Measurements from ENCODE around the gene GH1.
"Not testable (repeated sequence)": the region's sequence is repeated elsewhere in the genome, so short reads cannot be mapped to it uniquely, and the experiment has no call there.

Gene GH1

GRCh38 chr17:63892316-63893037 lies 26.2 kb downstream of the GH1 start:
- not testable (repeated sequence) for H3K27ac ChIP-seq (ENCODE audit: low read depth, low read length, severe bottlenecking); H3K4me1 ChIP-seq (ENCODE audit: control insufficient read depth, insufficient read depth, low read length, poor library complexity, severe bottlenecking); H3K4me3 ChIP-seq (ENCODE audit: extremely low read depth, insufficient read depth, low read length, poor library complexity, severe bottlenecking); H3K9me3 ChIP-seq (ENCODE audit: control insufficient read depth, low read length); H3K36me3 ChIP-seq (ENCODE audit: control insufficient read depth, insufficient read depth, low read length)
- 90 to 92% methylated on average over 4 of the region's 11 CpGs for WGBS, 2 experiments (ENCODE audit: insufficient coverage in 2 of 2)

DNA sequence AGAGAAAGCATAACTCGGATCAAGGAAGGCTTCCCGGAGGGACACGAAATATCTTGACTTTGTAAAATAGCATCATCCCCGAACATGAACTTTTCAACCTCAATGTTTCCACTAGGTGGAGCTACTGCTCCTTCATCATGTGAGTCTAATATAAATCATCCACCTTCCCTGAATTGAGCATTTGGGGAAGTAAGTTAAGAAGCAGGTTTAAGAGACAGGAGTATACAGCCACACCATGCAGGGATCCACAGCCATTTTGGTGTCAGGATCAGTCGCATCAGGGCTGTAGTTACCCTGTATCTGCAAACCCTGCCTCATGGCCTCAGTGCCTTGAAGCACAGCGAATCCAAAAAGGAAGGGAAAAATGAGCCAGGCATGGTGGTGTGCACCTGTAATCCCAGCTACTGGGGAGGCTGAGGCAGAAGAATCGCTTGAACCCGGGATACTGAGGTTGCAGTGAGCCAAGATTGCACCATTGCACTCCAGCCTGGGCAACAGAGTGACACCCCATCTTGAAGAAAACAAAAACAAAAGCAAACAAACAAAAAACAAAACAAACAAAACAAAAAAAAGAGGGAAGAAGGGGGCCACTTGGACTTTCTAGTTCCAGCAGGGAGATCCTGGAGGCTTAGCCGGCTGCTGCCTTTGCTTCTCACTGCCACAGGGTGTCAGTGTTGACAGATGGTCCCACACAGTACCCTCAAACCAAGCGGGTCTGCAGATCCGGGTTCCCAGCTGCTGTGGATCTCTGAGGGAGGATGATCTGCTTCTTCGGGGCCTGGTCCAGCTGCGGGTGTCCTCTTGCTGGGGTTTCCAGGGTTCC lies 29.4 kb downstream of the GH1 start:
- not testable (repeated sequence) for H3K27ac ChIP-seq (ENCODE audit: low read depth, low read length, severe bottlenecking); H3K9me3 ChIP-seq (ENCODE audit: control insufficient read depth, low read length); H3K4me1 ChIP-seq (ENCODE audit: control insufficient read depth, insufficient read depth, low read length, poor library complexity, severe bottlenecking); H3K4me3 ChIP-seq (ENCODE audit: extremely low read depth, insufficient read depth, low read length, poor library complexity, severe bottlenecking); H3K36me3 ChIP-seq (ENCODE audit: control insufficient read depth, insufficient read depth, low read length)
- 49 to 66% methylated on average over 8 to 9 of the region's 13 CpGs for WGBS, 2 experiments (ENCODE audit: insufficient coverage in 2 of 2)

- H3K4me1 ChIP-seq (ENCODE audit: control insufficient read depth, insufficient read depth, low read length, poor library complexity, severe bottlenecking); H3K4me3 ChIP-seq (ENCODE audit: extremely low read depth, insufficient read depth, low read length, poor library complexity, severe bottlenecking); H3K9me3 ChIP-seq (ENCODE audit: control insufficient read depth, low read length); H3K27ac ChIP-seq (ENCODE audit: low read depth, low read length, severe bottlenecking); H3K36me3 ChIP-seq (ENCODE audit: control insufficient read depth, insufficient read depth, low read length): not testable (repeated sequence)
- WGBS, 2 experiments (ENCODE audit: insufficient coverage in 2 of 2): 89% methylated on average over 5 of the region's 11 CpGs
These were observed 33.5 kb downstream of the GH1 start for GRCh38 chr17:63885119-63885518.

- 74 to 97% methylated on average over 3 to 4 of the region's 9 CpGs for WGBS, 2 experiments (ENCODE audit: insufficient coverage in 2 of 2)
- not testable (repeated sequence) for H3K36me3 ChIP-seq (ENCODE audit: control insufficient read depth, insufficient read depth, low read length); H3K4me1 ChIP-seq (ENCODE audit: control insufficient read depth, insufficient read depth, low read length, poor library complexity, severe bottlenecking); H3K9me3 ChIP-seq (ENCODE audit: control insufficient read depth, low read length); H3K4me3 ChIP-seq (ENCODE audit: extremely low read depth, insufficient read depth, low read length, poor library complexity, severe bottlenecking); H3K27ac ChIP-seq (ENCODE audit: low read depth, low read length, severe bottlenecking)
These were observed 36.0 kb downstream of the GH1 start for GRCh38 chr17:63882626-63883126.

GRCh38 chr17:63881935-63882601 lies 36.6 kb downstream of the GH1 start, which contains the start of gene GH2:
GH2 (minus strand) TSS chr17:63881944; CDS start chr17:63881801, 143 bp downstream.
- no peaks in the 10 kb centered on the region for H3K36me3 ChIP-seq (ENCODE audit: control insufficient read depth, insufficient read depth, low read length)
- H3K27ac ChIP-seq (ENCODE audit: low read depth, low read length, severe bottlenecking): no peak within 1 kb of the TSS
- no peaks in the 10 kb centered on the region for H3K9me3 ChIP-seq (ENCODE audit: control insufficient read depth, low read length)
- no peaks in the 10 kb centered on the region for H3K4me1 ChIP-seq (ENCODE audit: control insufficient read depth, insufficient read depth, low read length, poor library complexity, severe bottlenecking)
- WGBS, 2 experiments (ENCODE audit: insufficient coverage in 2 of 2): 54 to 92% methylated on average over 3 to 5 of the region's 15 CpGs
- H3K4me3 ChIP-seq (ENCODE audit: extremely low read depth, insufficient read depth, low read length, poor library complexity, severe bottlenecking): no peak within 1 kb of the TSS

DNA sequence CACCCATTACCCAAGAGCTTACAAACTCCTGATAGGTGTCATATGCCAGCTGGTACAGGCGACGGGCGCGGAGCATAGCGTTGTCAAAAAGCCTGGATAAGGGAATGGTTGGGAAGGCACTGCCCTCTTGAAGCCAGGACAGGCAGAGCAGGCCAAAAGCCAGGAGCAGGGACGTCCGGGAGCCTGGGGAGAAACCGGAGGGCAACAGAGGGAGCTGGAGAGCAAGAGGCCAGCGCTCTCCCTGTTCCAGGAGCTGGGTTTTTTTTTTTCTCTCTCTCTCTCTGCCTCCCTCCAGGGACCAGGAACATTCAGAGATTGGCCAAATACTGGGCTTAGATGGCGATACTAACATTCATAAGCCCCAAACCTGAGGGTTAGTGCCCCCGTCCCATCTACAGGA lies 37.3 kb downstream of the GH1 start:
- not testable (repeated sequence) for H3K9me3 ChIP-seq (ENCODE audit: control insufficient read depth, low read length); H3K4me1 ChIP-seq (ENCODE audit: control insufficient read depth, insufficient read depth, low read length, poor library complexity, severe bottlenecking); H3K36me3 ChIP-seq (ENCODE audit: control insufficient read depth, insufficient read depth, low read length); H3K27ac ChIP-seq (ENCODE audit: low read depth, low read length, severe bottlenecking); H3K4me3 ChIP-seq (ENCODE audit: extremely low read depth, insufficient read depth, low read length, poor library complexity, severe bottlenecking)
- WGBS, 2 experiments (ENCODE audit: insufficient coverage in 2 of 2): 50 to 70% methylated on average over 8 to 10 of the region's 11 CpGs

GRCh38 chr17:63880706-63881105 lies 37.9 kb downstream of the GH1 start:
- no peaks in the 10 kb centered on the region for H3K4me1 ChIP-seq (ENCODE audit: control insufficient read depth, insufficient read depth, low read length, poor library complexity, severe bottlenecking)
- H3K27ac ChIP-seq (ENCODE audit: low read depth, low read length, severe bottlenecking): no peak overlapping the region
- H3K36me3 ChIP-seq (ENCODE audit: control insufficient read depth, insufficient read depth, low read length): no peaks in the 10 kb centered on the region
- H3K9me3 ChIP-seq (ENCODE audit: control insufficient read depth, low read length): no peaks in the 10 kb centered on the region
- no peak overlapping the region for H3K4me3 ChIP-seq (ENCODE audit: extremely low read depth, insufficient read depth, low read length, poor library complexity, severe bottlenecking)
- WGBS, 2 experiments (ENCODE audit: insufficient coverage in 2 of 2): 89 to 94% methylated on average over 10 of the region's 12 CpGs

- 90 to 92% methylated on average over 7 to 9 of the region's 9 CpGs for WGBS, 2 experiments (ENCODE audit: insufficient coverage in 2 of 2)
- H3K9me3 ChIP-seq (ENCODE audit: control insufficient read depth, low read length); H3K36me3 ChIP-seq (ENCODE audit: control insufficient read depth, insufficient read depth, low read length); H3K27ac ChIP-seq (ENCODE audit: low read depth, low read length, severe bottlenecking); H3K4me1 ChIP-seq (ENCODE audit: control insufficient read depth, insufficient read depth, low read length, poor library complexity, severe bottlenecking); H3K4me3 ChIP-seq (ENCODE audit: extremely low read depth, insufficient read depth, low read length, poor library complexity, severe bottlenecking): not testable (repeated sequence)
These were observed 40.2 kb downstream of the GH1 start for GRCh38 chr17:63878413-63878812.

DNA sequence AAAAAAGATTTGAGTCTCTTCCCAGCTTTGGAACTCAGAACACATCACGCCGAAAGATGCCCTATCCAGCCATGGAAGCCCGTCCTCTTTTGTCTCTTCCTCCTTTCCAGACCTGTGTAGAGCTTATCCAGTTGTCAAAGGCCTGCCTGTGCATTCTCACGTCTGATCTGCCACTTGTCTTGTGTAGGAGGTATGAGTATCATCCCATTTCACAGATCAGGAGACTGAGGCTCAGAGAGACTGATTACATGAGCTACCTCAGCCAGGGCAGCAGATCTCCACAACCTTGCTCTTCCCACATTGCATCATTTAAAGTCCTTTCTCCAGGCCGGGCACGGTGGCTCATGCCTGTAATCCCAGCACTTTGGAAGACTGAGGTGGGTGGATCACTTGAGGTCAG lies 43.9 kb downstream of the GH1 start:
- H3K4me3 ChIP-seq (ENCODE audit: extremely low read depth, insufficient read depth, low read length, poor library complexity, severe bottlenecking); H3K27ac ChIP-seq (ENCODE audit: low read depth, low read length, severe bottlenecking); H3K9me3 ChIP-seq (ENCODE audit: control insufficient read depth, low read length); H3K4me1 ChIP-seq (ENCODE audit: control insufficient read depth, insufficient read depth, low read length, poor library complexity, severe bottlenecking); H3K36me3 ChIP-seq (ENCODE audit: control insufficient read depth, insufficient read depth, low read length): not testable (repeated sequence)
- WGBS, 2 experiments (ENCODE audit: insufficient coverage in 2 of 2): 90 to 97% methylated on average over 3 to 4 of the region's 6 CpGs

DNA sequence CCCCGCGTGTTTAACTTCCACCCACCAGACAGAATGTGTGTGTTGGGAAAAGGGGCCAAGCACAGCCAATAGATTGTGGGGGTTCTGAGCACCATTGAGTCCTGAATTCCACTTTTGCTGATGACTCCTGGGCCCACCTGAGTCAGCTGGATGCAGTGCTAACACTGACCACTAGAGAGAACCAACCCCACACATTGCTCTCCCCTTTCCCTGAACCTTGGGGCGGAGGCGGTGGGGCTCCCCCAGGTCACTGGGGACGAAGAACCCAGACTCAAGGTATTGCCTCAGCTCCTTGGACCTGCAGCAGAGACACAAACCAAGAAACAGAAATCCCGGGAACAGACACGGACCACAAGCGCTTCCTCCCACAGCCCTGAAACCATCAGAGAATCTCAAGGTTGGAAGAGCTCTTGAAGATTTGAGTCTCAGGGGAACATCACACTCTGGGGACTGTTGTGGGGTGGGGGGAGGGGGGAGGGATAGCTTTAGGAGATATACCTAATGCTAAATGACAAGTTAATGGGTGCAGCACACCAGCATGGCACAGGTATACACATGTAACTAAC lies 44.5 kb downstream of the GH1 start:
- H3K4me3 ChIP-seq (ENCODE audit: extremely low read depth, insufficient read depth, low read length, poor library complexity, severe bottlenecking); H3K9me3 ChIP-seq (ENCODE audit: control insufficient read depth, low read length); H3K36me3 ChIP-seq (ENCODE audit: control insufficient read depth, insufficient read depth, low read length); H3K27ac ChIP-seq (ENCODE audit: low read depth, low read length, severe bottlenecking); H3K4me1 ChIP-seq (ENCODE audit: control insufficient read depth, insufficient read depth, low read length, poor library complexity, severe bottlenecking): not testable (repeated sequence)
- 73 to 87% methylated on average over 3 to 4 of the region's 8 CpGs for WGBS, 2 experiments (ENCODE audit: insufficient coverage in 2 of 2)
